Endothelial cell of umbilical vein (primary cell): ENCODE results near the gene AGFG2.

Source experiments
- CTCF ChIP-seq, 2 donors: IDR thresholded peaks; 1 replicate in 1 of 2; 2 replicates in 1 of 2; pipeline ENCODE4 v1.5.1; 2011; ENCODE audit warnings: low read length in 2 of 2, mild to moderate bottlenecking in 2 of 2, moderate library complexity in 2 of 2, control low read depth in 1 of 2, inconsistent platforms in 1 of 2, low read depth in 1 of 2; ENCODE audit not compliant: insufficient read depth in 1 of 2; ENCODE audit errors: extremely low read depth in 1 of 2
- EZH2 ChIP-seq: IDR thresholded peaks from 2 replicates; pipeline ENCODE4 v1.6.1; 2012; ENCODE audit warnings: borderline replicate concordance, low read depth, mild to moderate bottlenecking, moderate library complexity, low read length, inconsistent platforms; ENCODE audit not compliant: severe bottlenecking
- FOS ChIP-seq: IDR thresholded peaks from 2 replicates; pipeline ENCODE4 v1.6.1; 2011; ENCODE audit warnings: mild to moderate bottlenecking, low read length, moderate library complexity, borderline replicate concordance; ENCODE audit not compliant: insufficient read depth
- GATA2 ChIP-seq: IDR thresholded peaks from 2 replicates; pipeline ENCODE4 v1.7.0; 2011; ENCODE audit warnings: low read depth, mild to moderate bottlenecking, moderate library complexity, mixed read lengths, low read length; ENCODE audit not compliant: insufficient read length, insufficient read depth
- JUN ChIP-seq: IDR thresholded peaks from 2 replicates; pipeline ENCODE4 v1.6.1; 2011; ENCODE audit warnings: borderline replicate concordance, low read depth; ENCODE audit not compliant: insufficient read length, insufficient read depth
- MAX ChIP-seq: IDR thresholded peaks from 2 replicates; pipeline ENCODE4 v1.6.1; 2011; ENCODE audit not compliant: insufficient read depth, insufficient read length
- MYC ChIP-seq: IDR thresholded peaks from one replicate; pipeline ENCODE4 v1.6.1; 2011; ENCODE audit warnings: mild to moderate bottlenecking, low read depth, low read length
- POLR2A ChIP-seq: IDR thresholded peaks from 2 replicates; pipeline ENCODE4 v1.6.1; 2012; ENCODE audit warnings: low read depth, mild to moderate bottlenecking, control low read depth, low read length
- POLR2AphosphoS5 ChIP-seq: IDR thresholded peaks from 2 replicates; pipeline ENCODE4 v1.6.1; 2012; ENCODE audit warnings: low read depth, mild to moderate bottlenecking, control low read depth, low read length, moderate library complexity; ENCODE audit not compliant: insufficient read depth

- TF ChIP-seq CTCF (IDR thresholded peaks at IDR 0.05; ENCODE audit: extremely low read depth in 1 of 2, insufficient read depth in 1 of 2, low read depth in 1 of 2, low read length in 2 of 2) (no peak), MYC (no peak), EZH2 (no peak), FOS (no peak), POLR2A (no peak), GATA2 (no peak), MAX (no peak), POLR2AphosphoS5 (no peak), JUN (no peak)
Observed at GRCh38 chr7:100489824-100490223, 49.2 kb upstream of the AGFG2 start.
